K562 (cell line): ENCODE measurements around the gene DRAXIN. TPM values are rescaled to one million over a fixed set of nuclear protein-coding genes. Genes with fewer than 3 reads are reported as not detected.

ENCODE experiments used
- ADNP ChIP-seq: fragments of 200-800 bp; sonication (Bioruptor generic); IDR thresholded peaks from 2 replicates; pipeline ENCODE4 v1.6.1; 2016; ENCODE audit warnings: missing genetic modification characterization, missing compliant biosample characterization
- C11orf30 ChIP-seq: fragments of 450-650 bp; IDR thresholded peaks from 2 replicates; pipeline ENCODE4 v1.6.1; 2016; ENCODE audit warnings: low read depth, mild to moderate bottlenecking
- CHD2 ChIP-seq: IDR thresholded peaks from 2 replicates; pipeline ENCODE4 v1.6.1; 2011; ENCODE audit warnings: low read depth, low read length
- CSDE1 ChIP-seq, 2 experiments: fragments of 450-650 bp; IDR thresholded peaks; 2 replicates each; pipeline ENCODE4 v1.6.1; 2016; ENCODE audit warnings: mild to moderate bottlenecking in 1 of 2
- HEY1 ChIP-seq: fragments of 250-450 bp; sonication (Bioruptor Pico); IDR thresholded peaks from 2 replicates; pipeline ENCODE4 v1.5.0; 2020; ENCODE audit warnings: mild to moderate bottlenecking, moderate library complexity, borderline replicate concordance
- HOXB6 ChIP-seq: fragments of 250-450 bp; sonication (Bioruptor Pico); IDR thresholded peaks from 2 replicates; pipeline ENCODE4 v1.5.1; 2022; ENCODE audit warnings: mild to moderate bottlenecking, borderline replicate concordance
- NFATC3 ChIP-seq: fragments of 450-650 bp; IDR thresholded peaks from 2 replicates; pipeline ENCODE4 v1.6.1; 2017; ENCODE audit warnings: mild to moderate bottlenecking
- NFIC ChIP-seq: fragments of 450-650 bp; IDR thresholded peaks from 2 replicates; pipeline ENCODE4 v1.6.1; 2017; ENCODE audit warnings: mild to moderate bottlenecking, inconsistent platforms
- NR3C1 ChIP-seq: sonication (generic); formaldehyde crosslinking; IDR thresholded peaks from 2 replicates; pipeline ENCODE4 v1.8.1; 2022; ENCODE audit warnings: missing genetic modification reagents
- PML ChIP-seq: IDR thresholded peaks from 2 replicates; pipeline ENCODE4 v1.6.1; 2012; ENCODE audit warnings: low read length, inconsistent platforms
- POLR2A ChIP-seq: fragments of 450-650 bp; conservative IDR thresholded peaks from 2 replicates; pipeline ENCODE4 v1.6.1; 2016
- POLR2B ChIP-seq: fragments of 450-650 bp; IDR thresholded peaks from 2 replicates; pipeline ENCODE4 v1.6.1; 2018; ENCODE audit warnings: low read depth; ENCODE audit not compliant: partially characterized antibody
- PRMT5 ChIP-seq: sonication (generic); formaldehyde crosslinking; IDR thresholded peaks from 2 replicates; pipeline ENCODE4 v1.5.0; 2020; ENCODE audit warnings: missing genetic modification reagents
- RBM15 ChIP-seq: fragments of 200-400 bp; formaldehyde crosslinking; IDR thresholded peaks from 2 replicates; pipeline ENCODE4 v1.6.1; 2018; ENCODE audit warnings: mild to moderate bottlenecking, low read length, moderate library complexity; ENCODE audit not compliant: insufficient read depth
- SAP30 ChIP-seq: fragments of 200-600 bp; sonication (generic); IDR thresholded peaks from 2 replicates; pipeline ENCODE4 v1.6.1; 2012; ENCODE audit warnings: borderline replicate concordance, low read depth, mild to moderate bottlenecking, moderate library complexity, low read length, control low read depth, inconsistent platforms; ENCODE audit not compliant: insufficient read depth, poor library complexity, severe bottlenecking
- SREBF1 ChIP-seq: fragments of 150-350 bp; IDR thresholded peaks from 2 replicates; pipeline ENCODE4 v1.6.1; 2014; ENCODE audit warnings: antibody characterized with exemption, low read depth, low read length, borderline replicate concordance
- ZKSCAN8 ChIP-seq: fragments of 200-800 bp; sonication (Bioruptor generic); IDR thresholded peaks from 2 replicates; pipeline ENCODE4 v1.6.1; 2016; ENCODE audit warnings: missing genetic modification characterization, missing compliant biosample characterization
- ZNF778 ChIP-seq: fragments of 450-650 bp; formaldehyde crosslinking; IDR thresholded peaks from 2 replicates; pipeline ENCODE4 v1.4.0; 2020; ENCODE audit warnings: mild to moderate bottlenecking, moderate library complexity
- polyA plus RNA-seq, 8 experiments: library from polyadenylated mRNA; depleted of rRNA in 4 of 8; stranded (reverse) in 5 of 8; unstranded in 3 of 8; fragments of >200 nt; fragmentation: Nextera tagmentation in 2 of 8; fragmentation: Illumina TruSeq in 1 of 8; extraction: Ambion mirVana in 2 of 8; extraction: Trizol in 1 of 8; gene quantifications; 2 replicates each; pipeline versions ENCODE4 v1.2.1 to v1.2.3, GENCODE V29; 2011 to 2014; ENCODE audit warnings: inconsistent platforms in 1 of 8, missing spikeins in 1 of 8
- total RNA-seq, 7 experiments: library from RNA; depleted of rRNA in 6 of 7; stranded (reverse); fragments of >200 nt in 6 of 7; fragmentation: Illumina TruSeq in 2 of 7; extraction: Trizol in 2 of 7; gene quantifications; 2 replicates each; pipeline versions ENCODE4 v1.2.1 to v1.2.3, GENCODE V29; 2011 to 2021; ENCODE audit warnings: low replicate concordance in 1 of 7
- TF ChIP-seq, protein P1 (sequence below): fragments of 250-450 bp; sonication (Bioruptor Pico); IDR thresholded peaks from 2 replicates; pipeline ENCODE4 v1.8.0; 2022; ENCODE audit warnings: inconsistent platforms
- TF ChIP-seq, protein P2 (sequence below): fragments of 450-650 bp; IDR thresholded peaks from 2 replicates; pipeline ENCODE4 v1.6.1; 2016; ENCODE audit warnings: borderline replicate concordance
- TF ChIP-seq, protein P3 (sequence below): fragments of 450-650 bp; IDR thresholded peaks from 2 replicates; pipeline ENCODE4 v1.6.1; 2017; ENCODE audit warnings: mild to moderate bottlenecking, moderate library complexity
- TF ChIP-seq, protein P4 (sequence below): fragments of 450-650 bp; formaldehyde crosslinking; IDR thresholded peaks from 2 replicates; pipeline ENCODE4 v1.4.0; 2020; ENCODE audit warnings: mild to moderate bottlenecking, mixed read lengths
- TF ChIP-seq, protein P5 (sequence below): IDR thresholded peaks from 2 replicates; pipeline ENCODE4 v1.6.1; 2011; ENCODE audit not compliant: insufficient read length; ENCODE audit errors: extremely low read depth

Gene DRAXIN
- total and polyA plus RNA-seq, 9 of the 15 experiments (the other 6 are each of a cell fraction or from before 2014, with no cell fraction given), result 0.01 to 0.04 (median 0.01) TPM; not detected in 6

DNA sequence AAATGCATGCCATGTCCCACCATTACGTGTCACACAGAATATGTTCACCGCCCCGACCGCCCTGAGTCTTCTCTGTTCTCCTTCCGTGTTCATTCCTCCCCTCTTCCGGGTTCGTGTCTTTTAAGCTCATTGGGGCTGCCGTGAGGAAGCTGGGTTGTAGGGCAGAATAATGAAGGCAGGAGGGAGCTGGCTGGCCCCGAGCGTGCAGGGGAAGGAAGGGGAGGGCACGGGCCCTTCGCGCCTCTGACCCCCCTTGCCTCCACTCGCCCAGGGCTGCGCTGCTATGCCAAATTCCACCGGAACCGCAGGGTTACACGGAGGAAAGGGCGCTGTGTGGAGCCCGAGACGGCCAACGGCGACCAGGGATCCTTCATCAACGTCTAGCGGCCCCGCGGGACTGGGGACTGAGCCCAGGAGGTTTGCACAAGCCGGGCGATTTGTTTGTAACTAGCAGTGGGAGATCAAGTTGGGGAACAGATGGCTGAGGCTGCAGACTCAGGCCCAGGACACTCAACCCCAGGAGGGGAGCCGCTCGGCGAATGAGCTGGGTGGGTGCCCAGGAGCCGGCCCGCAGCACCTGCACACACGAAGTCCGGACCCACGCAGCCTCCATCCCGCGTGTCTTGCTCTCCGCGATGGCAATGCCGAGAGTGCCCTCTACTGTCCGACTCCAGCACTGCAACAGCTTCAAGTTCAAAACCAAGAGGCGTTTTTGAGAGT, 28.0 kb downstream of the DRAXIN start (continued):
- TF ChIP-seq SAP30 (no peak), SREBF1 (no peak), ADNP (no peak), RBM15 (no peak), NFIC (peak; percentile 66), POLR2B (no peak), ZNF778 (no peak), NR3C1 (CRISPR knock-in tag) (no peak), NFATC3 (no peak), CSDE1 (IDR thresholded peaks at IDR 0.05) (no peak), CHD2 (no peak), POLR2A (no peak), PRMT5 (CRISPR knock-in tag) (no peak), HOXB6 (CRISPR knock-in tag) (no peak; the same call in 1 of the 2 replicates), C11orf30 (no peak), PML (no peak), ZKSCAN8 (no peak), HEY1 (CRISPR knock-in tag) (no peak)
- TF ChIP-seq, protein P1, sequence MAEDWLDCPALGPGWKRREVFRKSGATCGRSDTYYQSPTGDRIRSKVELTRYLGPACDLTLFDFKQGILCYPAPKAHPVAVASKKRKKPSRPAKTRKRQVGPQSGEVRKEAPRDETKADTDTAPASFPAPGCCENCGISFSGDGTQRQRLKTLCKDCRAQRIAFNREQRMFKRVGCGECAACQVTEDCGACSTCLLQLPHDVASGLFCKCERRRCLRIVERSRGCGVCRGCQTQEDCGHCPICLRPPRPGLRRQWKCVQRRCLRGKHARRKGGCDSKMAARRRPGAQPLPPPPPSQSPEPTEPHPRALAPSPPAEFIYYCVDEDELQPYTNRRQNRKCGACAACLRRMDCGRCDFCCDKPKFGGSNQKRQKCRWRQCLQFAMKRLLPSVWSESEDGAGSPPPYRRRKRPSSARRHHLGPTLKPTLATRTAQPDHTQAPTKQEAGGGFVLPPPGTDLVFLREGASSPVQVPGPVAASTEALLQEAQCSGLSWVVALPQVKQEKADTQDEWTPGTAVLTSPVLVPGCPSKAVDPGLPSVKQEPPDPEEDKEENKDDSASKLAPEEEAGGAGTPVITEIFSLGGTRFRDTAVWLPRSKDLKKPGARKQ (CRISPR knock-in tag), result no peak
- TF ChIP-seq, protein P2, sequence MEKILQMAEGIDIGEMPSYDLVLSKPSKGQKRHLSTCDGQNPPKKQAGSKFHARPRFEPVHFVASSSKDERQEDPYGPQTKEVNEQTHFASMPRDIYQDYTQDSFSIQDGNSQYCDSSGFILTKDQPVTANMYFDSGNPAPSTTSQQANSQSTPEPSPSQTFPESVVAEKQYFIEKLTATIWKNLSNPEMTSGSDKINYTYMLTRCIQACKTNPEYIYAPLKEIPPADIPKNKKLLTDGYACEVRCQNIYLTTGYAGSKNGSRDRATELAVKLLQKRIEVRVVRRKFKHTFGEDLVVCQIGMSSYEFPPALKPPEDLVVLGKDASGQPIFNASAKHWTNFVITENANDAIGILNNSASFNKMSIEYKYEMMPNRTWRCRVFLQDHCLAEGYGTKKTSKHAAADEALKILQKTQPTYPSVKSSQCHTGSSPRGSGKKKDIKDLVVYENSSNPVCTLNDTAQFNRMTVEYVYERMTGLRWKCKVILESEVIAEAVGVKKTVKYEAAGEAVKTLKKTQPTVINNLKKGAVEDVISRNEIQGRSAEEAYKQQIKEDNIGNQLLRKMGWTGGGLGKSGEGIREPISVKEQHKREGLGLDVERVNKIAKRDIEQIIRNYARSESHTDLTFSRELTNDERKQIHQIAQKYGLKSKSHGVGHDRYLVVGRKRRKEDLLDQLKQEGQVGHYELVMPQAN, result no peak
- TF ChIP-seq, protein P3, sequence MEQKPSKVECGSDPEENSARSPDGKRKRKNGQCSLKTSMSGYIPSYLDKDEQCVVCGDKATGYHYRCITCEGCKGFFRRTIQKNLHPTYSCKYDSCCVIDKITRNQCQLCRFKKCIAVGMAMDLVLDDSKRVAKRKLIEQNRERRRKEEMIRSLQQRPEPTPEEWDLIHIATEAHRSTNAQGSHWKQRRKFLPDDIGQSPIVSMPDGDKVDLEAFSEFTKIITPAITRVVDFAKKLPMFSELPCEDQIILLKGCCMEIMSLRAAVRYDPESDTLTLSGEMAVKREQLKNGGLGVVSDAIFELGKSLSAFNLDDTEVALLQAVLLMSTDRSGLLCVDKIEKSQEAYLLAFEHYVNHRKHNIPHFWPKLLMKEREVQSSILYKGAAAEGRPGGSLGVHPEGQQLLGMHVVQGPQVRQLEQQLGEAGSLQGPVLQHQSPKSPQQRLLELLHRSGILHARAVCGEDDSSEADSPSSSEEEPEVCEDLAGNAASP, result no peak
- TF ChIP-seq, protein P4, sequence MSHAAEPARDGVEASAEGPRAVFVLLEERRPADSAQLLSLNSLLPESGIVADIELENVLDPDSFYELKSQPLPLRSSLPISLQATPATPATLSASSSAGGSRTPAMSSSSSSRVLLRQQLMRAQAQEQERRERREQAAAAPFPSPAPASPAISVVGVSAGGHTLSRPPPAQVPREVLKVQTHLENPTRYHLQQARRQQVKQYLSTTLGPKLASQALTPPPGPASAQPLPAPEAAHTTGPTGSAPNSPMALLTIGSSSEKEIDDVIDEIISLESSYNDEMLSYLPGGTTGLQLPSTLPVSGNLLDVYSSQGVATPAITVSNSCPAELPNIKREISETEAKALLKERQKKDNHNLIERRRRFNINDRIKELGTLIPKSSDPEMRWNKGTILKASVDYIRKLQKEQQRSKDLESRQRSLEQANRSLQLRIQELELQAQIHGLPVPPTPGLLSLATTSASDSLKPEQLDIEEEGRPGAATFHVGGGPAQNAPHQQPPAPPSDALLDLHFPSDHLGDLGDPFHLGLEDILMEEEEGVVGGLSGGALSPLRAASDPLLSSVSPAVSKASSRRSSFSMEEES (CRISPR knock-in tag), result no peak
- TF ChIP-seq, protein P5, sequence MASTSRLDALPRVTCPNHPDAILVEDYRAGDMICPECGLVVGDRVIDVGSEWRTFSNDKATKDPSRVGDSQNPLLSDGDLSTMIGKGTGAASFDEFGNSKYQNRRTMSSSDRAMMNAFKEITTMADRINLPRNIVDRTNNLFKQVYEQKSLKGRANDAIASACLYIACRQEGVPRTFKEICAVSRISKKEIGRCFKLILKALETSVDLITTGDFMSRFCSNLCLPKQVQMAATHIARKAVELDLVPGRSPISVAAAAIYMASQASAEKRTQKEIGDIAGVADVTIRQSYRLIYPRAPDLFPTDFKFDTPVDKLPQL, result no peak
